ENCODE measurements around the gene ZNF691. TPM values are rescaled to one million over a fixed set of nuclear protein-coding genes. Genes with fewer than 3 reads are reported as not detected.
"Not testable (repeated sequence)": the region's sequence is repeated elsewhere in the genome, so short reads cannot be mapped to it uniquely, and the experiment has no call there.

The ZNF691 gene
- total RNA-seq, 1 donor from 2014 or later = 9.4 TPM

- FAIRE-seq (no peak), DNase-seq (ENCODE audit: low spot score in 2 of 2) (no peak)
Measured at GRCh38 chr1:42853116-42853884, 6.9 kb downstream of the ZNF691 start.

DNA sequence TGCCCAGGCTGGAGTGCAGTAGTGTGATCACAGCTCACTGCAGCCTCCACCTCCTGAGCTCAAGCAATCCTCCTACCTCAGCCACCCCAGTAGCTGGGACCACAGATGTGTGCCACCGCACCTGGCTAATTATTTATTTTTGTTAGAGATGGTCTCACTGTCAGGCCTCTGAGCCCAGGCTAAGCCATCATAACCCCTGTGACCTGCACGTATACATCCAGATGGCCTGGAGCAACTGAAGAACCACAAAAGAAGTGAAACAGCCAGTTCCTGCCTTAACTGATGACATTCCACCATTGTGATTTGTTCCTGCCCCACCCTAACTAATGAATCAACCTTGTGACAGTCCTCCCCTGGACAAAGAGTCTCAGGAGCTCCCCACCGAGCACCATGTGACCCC, 10.1 kb downstream of the ZNF691 start:
- not testable (repeated sequence) for DNase-seq (ENCODE audit: low spot score in 2 of 2); FAIRE-seq

DNA sequence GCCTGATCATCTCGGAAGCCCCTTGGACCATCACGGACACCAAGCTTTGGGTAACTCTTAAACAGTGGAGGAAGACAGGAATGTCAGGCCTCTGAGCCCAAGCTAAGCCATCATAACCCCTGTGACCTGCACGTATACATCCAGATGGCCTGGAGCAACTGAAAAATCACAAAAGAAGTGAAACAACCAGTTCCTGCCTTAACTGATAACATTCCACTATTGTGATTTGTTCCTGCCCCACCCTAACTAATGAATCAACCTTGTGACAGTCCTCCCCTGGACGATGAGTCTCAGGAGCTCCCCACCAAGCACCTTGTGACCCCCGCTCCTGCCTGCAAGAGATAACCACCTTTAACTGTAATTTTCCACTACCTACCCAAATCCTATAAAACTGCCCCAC, 13.0 kb downstream of the ZNF691 start:
- DNase-seq (ENCODE audit: low spot score in 2 of 2); FAIRE-seq: not testable (repeated sequence)

DNA sequence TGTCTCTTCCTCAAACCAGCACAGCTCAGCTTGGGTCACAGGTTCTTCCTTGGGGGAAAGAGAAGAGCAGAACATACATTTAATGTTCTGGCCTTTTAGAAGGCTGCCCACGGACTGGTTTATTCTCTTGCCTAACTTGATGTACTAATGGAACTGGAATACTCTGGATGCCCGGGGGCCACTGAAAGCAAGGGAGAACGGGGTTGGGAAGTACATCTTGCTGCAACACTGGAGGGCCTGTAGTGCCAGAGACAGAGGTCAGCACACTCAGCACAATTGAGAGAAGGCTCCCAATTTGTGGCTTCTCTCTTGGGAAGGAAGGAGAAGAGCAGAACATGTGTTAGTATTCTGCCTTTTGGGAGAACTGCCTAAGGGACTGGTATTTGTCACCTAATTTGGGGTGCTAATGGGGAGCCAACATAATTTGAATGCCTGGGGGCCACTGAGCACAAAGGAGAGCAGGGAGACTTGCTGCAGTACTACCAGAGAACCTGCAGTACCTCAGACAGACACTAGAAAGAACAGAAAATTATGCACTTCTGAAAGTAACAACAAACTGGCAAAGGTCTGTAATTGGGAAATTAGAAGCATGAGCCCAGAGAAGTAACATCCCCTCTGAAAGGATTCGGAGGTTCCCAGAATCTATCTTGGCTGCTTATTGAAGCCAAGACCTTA, 14.1 kb downstream of the ZNF691 start:
- FAIRE-seq (no peak), DNase-seq (ENCODE audit: low spot score in 2 of 2) (no peak)

- no peak for FAIRE-seq
- DNase-seq (ENCODE audit: low spot score in 2 of 2) = no peak
Measured at GRCh38 chr1:42861014-42861399, 14.6 kb downstream of the ZNF691 start.

- DNase-seq (ENCODE audit: low spot score in 2 of 2) = no peak
- no peak for FAIRE-seq
Measured at GRCh38 chr1:42866549-42866948, 20.1 kb downstream of the ZNF691 start.

- not testable (repeated sequence) for FAIRE-seq; DNase-seq (ENCODE audit: low spot score in 2 of 2)
Measured at GRCh38 chr1:42868466-42868865, 22.1 kb downstream of the ZNF691 start.

DNA sequence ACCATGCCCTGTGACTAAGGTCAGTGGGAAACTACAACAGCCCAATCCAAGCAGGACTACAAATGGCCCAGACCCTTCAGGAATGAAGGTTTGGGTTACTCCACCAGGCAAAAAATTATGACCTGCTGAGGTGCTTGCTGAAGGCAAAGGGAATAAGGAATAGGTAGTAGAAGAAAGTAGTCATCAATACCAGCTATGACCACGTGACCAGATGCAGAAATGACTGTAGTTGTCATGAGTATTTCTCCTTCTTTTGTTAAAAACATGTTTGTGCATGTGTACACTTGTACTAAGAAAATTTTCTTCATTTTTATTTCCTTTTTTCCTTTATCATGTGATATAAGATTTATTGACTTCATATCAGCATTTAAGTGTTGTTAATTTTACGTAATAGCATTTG, 22.8 kb downstream of the ZNF691 start:
- FAIRE-seq; DNase-seq (ENCODE audit: low spot score in 2 of 2): not testable (repeated sequence)

GRCh38 chr1:42869751-42870150, 23.3 kb downstream of the ZNF691 start:
- not testable (repeated sequence) for DNase-seq (ENCODE audit: low spot score in 2 of 2); FAIRE-seq

GRCh38 chr1:42873108-42873507, 26.7 kb downstream of the ZNF691 start:
- not testable (repeated sequence) for DNase-seq (ENCODE audit: low spot score in 2 of 2); FAIRE-seq

- no peak for FAIRE-seq
Measured at GRCh38 chr1:42873670-42874069, 27.3 kb downstream of the ZNF691 start.

GRCh38 chr1:42876009-42876408, 29.6 kb downstream of the ZNF691 start:
- FAIRE-seq = no peak
- DNase-seq (ENCODE audit: low spot score in 2 of 2) = no peak

More at GRCh38 chr1:42873670-42874069, 27.3 kb downstream of the ZNF691 start:
- no peak for DNase-seq (ENCODE audit: low spot score in 2 of 2)

- FAIRE-seq = no peak
- DNase-seq (ENCODE audit: low spot score in 2 of 2) = no peak
Measured at GRCh38 chr1:42877380-42877779, 31.0 kb downstream of the ZNF691 start.

DNA sequence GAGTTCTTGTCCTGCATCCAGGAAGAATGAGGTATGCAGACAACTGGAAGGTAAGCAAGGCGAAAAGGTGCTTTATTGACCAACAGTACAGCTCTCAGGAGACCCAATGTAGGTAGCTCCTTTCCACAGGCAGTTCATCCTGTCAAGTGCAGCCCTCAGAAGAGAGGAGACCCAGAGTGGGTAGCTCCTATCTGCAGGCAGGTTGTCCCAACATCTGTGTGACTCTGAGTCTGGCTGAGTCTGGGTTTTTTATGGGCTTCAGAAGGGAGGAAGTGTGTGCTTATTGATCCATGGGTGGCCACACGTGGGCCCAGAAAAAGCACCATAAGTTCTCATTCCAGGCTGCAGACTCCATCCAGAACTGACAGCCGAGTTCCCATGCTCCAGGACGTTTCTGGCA, 34.0 kb downstream of the ZNF691 start:
- FAIRE-seq (no peak), DNase-seq (ENCODE audit: low spot score in 2 of 2) (no peak)

GRCh38 chr1:42886046-42886739, 39.8 kb downstream of the ZNF691 start:
- FAIRE-seq = no peak
- no peak for DNase-seq (ENCODE audit: low spot score in 2 of 2)

GRCh38 chr1:42886800-42887199, 40.4 kb downstream of the ZNF691 start:
- FAIRE-seq (no peak), DNase-seq (ENCODE audit: low spot score in 2 of 2) (no peak)

DNA sequence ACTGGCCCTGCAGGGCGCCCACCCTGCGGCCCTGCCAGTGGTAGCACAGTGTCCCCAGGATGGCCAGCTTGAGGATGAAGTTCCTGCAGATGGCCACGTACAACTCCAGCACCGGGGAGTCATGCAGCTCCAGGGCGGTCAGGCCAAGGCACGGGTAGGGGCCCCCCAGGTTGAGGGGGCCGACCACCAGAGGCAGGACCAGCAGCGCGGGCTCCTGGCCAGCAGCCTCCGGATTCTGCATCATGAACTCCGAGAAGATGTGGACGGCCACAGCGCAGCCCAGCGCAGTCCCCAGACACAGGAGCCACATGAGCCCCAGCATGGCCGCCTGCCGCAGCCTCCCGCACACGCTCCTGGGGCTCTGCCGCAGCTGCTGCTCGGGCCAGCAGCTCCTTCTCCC, 41.0 kb downstream of the ZNF691 start:
- FAIRE-seq (no peak), DNase-seq (ENCODE audit: low spot score in 2 of 2) (no peak)

DNA sequence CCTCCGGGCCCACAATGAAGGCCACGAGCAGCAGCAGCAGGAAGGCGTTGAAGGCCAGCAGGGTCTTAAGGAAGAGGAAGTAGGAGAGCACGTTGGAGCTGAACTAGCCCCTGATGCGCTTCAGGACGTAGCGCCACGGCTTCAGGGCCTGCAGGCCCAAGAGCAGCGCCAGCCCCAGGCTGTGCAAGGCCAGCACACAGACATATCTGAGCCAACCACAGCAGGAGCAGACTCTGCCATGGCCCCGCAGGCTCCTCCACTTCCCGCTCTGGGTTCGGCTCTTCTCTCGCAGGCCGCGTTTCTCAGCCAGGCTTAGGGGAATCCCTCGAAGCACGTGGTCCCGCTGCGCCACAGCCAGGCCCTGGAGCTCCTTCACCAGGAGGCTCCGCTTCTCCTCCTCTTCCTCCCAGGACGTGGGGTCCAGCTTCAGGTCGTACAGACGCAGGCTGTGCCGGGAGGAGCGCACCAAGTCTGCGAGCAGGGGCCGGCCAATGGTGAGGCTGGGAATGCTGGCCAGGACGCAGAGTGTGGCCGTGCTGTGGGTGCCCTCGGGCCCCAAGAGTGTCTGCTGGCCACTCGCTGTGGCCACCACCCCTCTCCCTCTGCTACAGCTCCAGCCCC, 41.7 kb downstream of the ZNF691 start:
- DNase-seq (ENCODE audit: low spot score in 2 of 2) = no peak

DNA sequence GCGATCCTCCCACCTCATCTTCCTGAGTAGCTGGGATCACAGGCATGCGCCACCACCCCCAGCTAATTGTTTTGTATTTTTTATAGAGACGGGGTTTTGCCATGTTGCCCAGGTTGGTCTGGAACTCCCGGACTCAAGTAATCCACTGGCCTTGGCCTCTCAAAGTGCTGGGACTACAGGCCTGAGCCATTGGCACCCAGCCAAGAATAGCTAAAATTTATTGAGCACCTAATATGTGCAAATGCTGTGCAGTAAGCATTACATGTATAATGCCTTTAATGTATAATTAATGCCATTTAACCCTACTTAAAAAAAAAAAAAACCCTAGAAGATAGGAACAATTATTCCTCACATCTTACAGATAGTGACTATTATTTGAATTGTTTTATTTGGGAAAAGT, 42.9 kb downstream of the ZNF691 start:
- FAIRE-seq (no peak), DNase-seq (ENCODE audit: low spot score in 2 of 2) (no peak)

More for the DNA sequence above, 41.7 kb downstream of the ZNF691 start:
- no peak for FAIRE-seq

DNA sequence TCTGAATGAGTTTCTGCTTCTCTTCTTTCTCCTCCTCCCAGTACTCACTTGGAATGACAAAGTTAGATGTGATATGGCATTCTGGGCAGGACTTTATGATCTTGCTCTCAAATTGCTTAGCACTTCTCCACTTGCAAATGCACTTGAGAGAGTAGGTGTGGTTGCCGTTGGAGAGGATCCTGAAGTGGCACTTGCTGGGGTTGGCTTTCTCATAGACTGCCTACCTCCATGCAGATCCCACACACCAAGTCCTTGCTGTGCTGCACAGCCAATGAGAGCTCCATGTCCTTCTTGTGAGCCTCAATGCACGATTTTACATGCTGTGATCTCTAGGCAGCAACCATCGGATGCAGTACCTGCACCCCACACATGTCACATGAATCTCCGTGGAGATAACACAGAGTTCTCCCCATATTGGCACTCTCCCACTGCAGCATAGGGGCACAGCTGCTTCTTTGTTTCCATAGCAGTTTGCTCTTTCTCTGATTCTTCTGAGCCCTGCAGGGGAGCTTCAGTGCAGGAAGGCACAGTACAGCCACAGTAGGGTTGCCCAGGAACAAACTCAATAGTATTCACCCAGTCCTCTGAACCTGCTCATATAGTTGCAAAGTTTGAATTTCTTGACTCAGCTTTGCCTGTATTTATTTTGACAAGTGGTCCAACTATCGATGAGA, 45.2 kb downstream of the ZNF691 start:
- FAIRE-seq = no peak
- DNase-seq (ENCODE audit: low spot score in 2 of 2) = no peak

Measured in frontal cortex (tissue), 4 donors.